H1 (cell line): ENCODE data around the gene CXorf65. TPM values are rescaled to one million over a fixed set of nuclear protein-coding genes. Genes with fewer than 3 reads are reported as not detected.

Experiments
- CTCF ChIA-PET: fragments of 300-600 bp; sonication (Branson Sonifier 250); formaldehyde crosslinking; loops from one replicate; lab custom pipeline; 2021; ENCODE audit not compliant: partially characterized antibody; lab: Charles Lee
- POLR2A ChIA-PET: fragments of 300-600 bp; sonication (Branson Sonifier 250); formaldehyde crosslinking; loops from one replicate; lab custom pipeline; 2021; ENCODE audit warnings: inconsistent platforms; ENCODE audit not compliant: partially characterized antibody; lab: Charles Lee
- DNase-seq, 2 experiments: peaks; one replicate each; pipeline versions ENCODE4 v3.0.0 to v3.0.0-alpha.2; 2010 to 2022; ENCODE audit warnings: low spot score in 2 of 2, low read depth in 1 of 2, mixed read lengths in 1 of 2
- FAIRE-seq: peaks from 2 replicates; lab custom pipeline; 2011; peaks lifted over from hg19 to GRCh38; lab: Jason Lieb, UNC
- H2AFZ ChIP-seq: 2 replicates; pipeline ENCODE4 v1.8.1; 2012; ENCODE audit warnings: low read length, inconsistent platforms
- H2AK5ac ChIP-seq: 2 replicates; pipeline ENCODE4 v1.6.1; 2013; ENCODE audit warnings: low read depth, low read length
- H2BK120ac ChIP-seq: replicated peaks from 2 replicates; pipeline ENCODE3; 2013; ENCODE audit warnings: low read depth, low read length, inconsistent platforms
- H2BK12ac ChIP-seq: 2 replicates; pipeline ENCODE4 v1.6.1; 2013; ENCODE audit warnings: low read depth, low read length
- H2BK15ac ChIP-seq: 2 replicates; pipeline ENCODE4 v1.6.1; 2013; ENCODE audit warnings: low read length
- H2BK20ac ChIP-seq: 2 replicates; pipeline ENCODE4 v1.6.1; 2013; ENCODE audit warnings: low read length
- H2BK5ac ChIP-seq: 2 replicates; pipeline ENCODE4 v1.6.1; 2013; ENCODE audit warnings: low read depth, low read length
- H3K14ac ChIP-seq: 2 replicates; pipeline ENCODE4 v1.6.1; 2013; ENCODE audit warnings: inconsistent platforms; ENCODE audit not compliant: insufficient read length
- H3K18ac ChIP-seq: 2 replicates; pipeline ENCODE4 v1.6.1; 2013; ENCODE audit warnings: low read length; ENCODE audit errors: extremely low read depth
- H3K23ac ChIP-seq: 2 replicates; pipeline ENCODE4 v1.6.1; 2013; ENCODE audit warnings: inconsistent platforms; ENCODE audit not compliant: insufficient read length
- H3K23me2 ChIP-seq: 2 replicates; pipeline ENCODE4 v1.6.1; 2013; ENCODE audit warnings: low read depth, low read length
- H3K27ac ChIP-seq: 2 replicates; pipeline ENCODE4 v1.6.1; 2011; ENCODE audit warnings: low read depth, low read length, inconsistent platforms
- H3K27me3 ChIP-seq, 4 experiments: replicated peaks in 1 of 4; 1 replicate in 1 of 4; 2 replicates in 3 of 4; pipeline versions ENCODE4 v1.6.1 to v1.8.1; 2011 to 2013; ENCODE audit warnings: low read length in 3 of 4, mild to moderate bottlenecking in 3 of 4, inconsistent platforms in 2 of 4, mixed read lengths in 2 of 4, moderate library complexity in 1 of 4; ENCODE audit not compliant: control insufficient read depth in 3 of 4, insufficient read depth in 3 of 4; ENCODE audit errors: extremely low read depth in 1 of 4
- H3K36me3 ChIP-seq, 4 experiments: 2 replicates each; pipeline versions ENCODE4 v1.6.1 to v1.8.1; 2011 to 2013; ENCODE audit warnings: mild to moderate bottlenecking in 4 of 4, low read length in 3 of 4, moderate library complexity in 2 of 4, control low read depth in 1 of 4, inconsistent platforms in 1 of 4; ENCODE audit not compliant: insufficient read depth in 4 of 4, control insufficient read depth in 2 of 4
- H3K4ac ChIP-seq: replicated peaks from 2 replicates; pipeline ENCODE3; 2013; ENCODE audit warnings: low read length, low read depth, mixed read lengths, inconsistent platforms; ENCODE audit not compliant: insufficient read length
- H3K4me1 ChIP-seq, 4 experiments: replicated peaks in 1 of 4; 1 replicate in 1 of 4; 2 replicates in 3 of 4; pipeline versions ENCODE4 v1.6.1 to v1.8.1; 2011 to 2013; ENCODE audit warnings: low read length in 3 of 4, inconsistent platforms in 2 of 4, mixed read lengths in 1 of 4; ENCODE audit not compliant: insufficient read depth in 4 of 4, control insufficient read depth in 3 of 4
- H3K4me2 ChIP-seq, 2 experiments: 2 replicates each; pipeline versions ENCODE4 v1.6.1 to v1.8.1; 2011 to 2013; ENCODE audit warnings: low read depth in 2 of 2, low read length in 2 of 2, control low read depth in 1 of 2, inconsistent platforms in 1 of 2, mild to moderate bottlenecking in 1 of 2; ENCODE audit not compliant: insufficient read depth in 1 of 2
- H3K4me3 ChIP-seq, 4 experiments: fragments of 200-600, 300-600 bp in 1 of 4; sonication (generic), shearing (Covaris generic), sonication (Bioruptor Twin) in 1 of 4; 2 replicates each; pipeline versions ENCODE4 v1.5.1 to v1.8.1; 2011 to 2016; ENCODE audit warnings: low read length in 4 of 4, low read depth in 3 of 4, control low read depth in 2 of 4, inconsistent platforms in 2 of 4, mild to moderate bottlenecking in 2 of 4, mixed read lengths in 1 of 4, moderate library complexity in 1 of 4; ENCODE audit not compliant: insufficient read depth in 2 of 4; ENCODE audit errors: extremely low read depth in 1 of 4
- H3K56ac ChIP-seq: replicated peaks from 2 replicates; pipeline ENCODE3; 2013; ENCODE audit warnings: low read depth, mild to moderate bottlenecking, mixed read lengths, low read length, inconsistent platforms; ENCODE audit not compliant: insufficient read length
- H3K79me1 ChIP-seq: 2 replicates; pipeline ENCODE4 v1.6.1; 2013; ENCODE audit warnings: low read depth, low read length, control low read depth
- H3K79me2 ChIP-seq, 2 experiments: 2 replicates each; pipeline versions ENCODE4 v1.6.1 to v1.8.1; 2012 to 2013; ENCODE audit warnings: low read length in 2 of 2, mild to moderate bottlenecking in 2 of 2, inconsistent platforms in 1 of 2; ENCODE audit not compliant: insufficient read depth in 2 of 2, control insufficient read depth in 1 of 2
- H3K9ac ChIP-seq, 4 experiments: replicated peaks in 1 of 4; 1 replicate in 1 of 4; 2 replicates in 3 of 4; pipeline versions ENCODE4 v1.6.1 to v1.8.1; 2011 to 2013; ENCODE audit warnings: low read depth in 3 of 4, low read length in 3 of 4, control low read depth in 2 of 4, mild to moderate bottlenecking in 2 of 4, moderate library complexity in 2 of 4, inconsistent platforms in 1 of 4; ENCODE audit errors: extremely low read depth in 1 of 4
- H3K9me3 ChIP-seq, 2 experiments: 2 replicates each; pipeline versions ENCODE4 v1.6.1 to v1.8.1; 2012 to 2013; ENCODE audit warnings: mild to moderate bottlenecking in 2 of 2, moderate library complexity in 2 of 2, control low read depth in 1 of 2, inconsistent platforms in 1 of 2, low read depth in 1 of 2, low read length in 1 of 2, mixed read lengths in 1 of 2; ENCODE audit not compliant: insufficient read depth in 2 of 2
- H4K20me1 ChIP-seq, 2 experiments: replicated peaks in 1 of 2; 2 replicates each; pipeline versions ENCODE3 to v1.8.1; 2011 to 2013; ENCODE audit warnings: inconsistent platforms in 2 of 2, low read length in 2 of 2, mild to moderate bottlenecking in 1 of 2; ENCODE audit not compliant: insufficient read depth in 2 of 2, control insufficient read depth in 1 of 2
- H4K5ac ChIP-seq: 2 replicates; pipeline ENCODE4 v1.6.1; 2013; ENCODE audit warnings: low read length, low read depth, mixed read lengths, inconsistent platforms; ENCODE audit not compliant: insufficient read length
- H4K8ac ChIP-seq: 2 replicates; pipeline ENCODE4 v1.8.0; 2013; ENCODE audit warnings: mild to moderate bottlenecking, moderate library complexity, low read length, inconsistent platforms; ENCODE audit not compliant: insufficient read depth; ENCODE audit errors: extremely low read depth
- H4K91ac ChIP-seq: replicated peaks from 2 replicates; pipeline ENCODE3; 2013; ENCODE audit warnings: low read length, mixed read lengths, inconsistent platforms; ENCODE audit not compliant: insufficient read length
- ASH2L ChIP-seq: fragments of 200-600, 300-600 bp; sonication (generic); IDR thresholded peaks from one replicate; pipeline ENCODE4 v1.7.1; 2017; ENCODE audit warnings: low read length
- ATF3 ChIP-seq: IDR thresholded peaks from 2 replicates; pipeline ENCODE4 v1.6.1; 2011; ENCODE audit warnings: low read depth, mild to moderate bottlenecking, low read length; ENCODE audit not compliant: insufficient read depth
- CREB1 ChIP-seq: IDR thresholded peaks from 2 replicates; pipeline ENCODE4 v1.6.1; 2012; ENCODE audit warnings: inconsistent platforms
- FOSL1 ChIP-seq: IDR thresholded peaks from 2 replicates; pipeline ENCODE4 v1.6.1; 2011; ENCODE audit warnings: mild to moderate bottlenecking, low read depth, low read length, moderate library complexity; ENCODE audit not compliant: insufficient read depth
- SIRT6 ChIP-seq: IDR thresholded peaks from one replicate; pipeline ENCODE4 v1.7.1; 2012; ENCODE audit warnings: low read length, inconsistent platforms
- TAF7 ChIP-seq: optimal IDR thresholded peaks from 2 replicates; pipeline ENCODE3; 2011; ENCODE audit warnings: low read depth, mild to moderate bottlenecking, inconsistent platforms, low read length, moderate library complexity, borderline replicate concordance
- YY1 ChIP-seq: IDR thresholded peaks from 2 replicates; pipeline ENCODE4 v1.6.1; 2011; ENCODE audit warnings: low read depth, mild to moderate bottlenecking, low read length
- WGBS, 2 experiments: shearing (Covaris generic) in 1 of 2; methylation state at CpG; one replicate each; pipeline versions ENCODE4 v1.1.6 to v1.1.7; 2013 to 2015; ENCODE audit warnings: low lambda C conversion rate in 2 of 2, mixed read lengths in 2 of 2, inconsistent platforms in 1 of 2, low coverage in 1 of 2, missing lambda C conversion rate in 1 of 2; ENCODE audit not compliant: insufficient replicate concordance in 2 of 2, insufficient coverage in 1 of 2, insufficient read length in 1 of 2; ENCODE audit errors: extremely low coverage in 1 of 2, missing lambda C conversion rate in 1 of 2; 5-methylcytosine and 5-hydroxymethylcytosine counted together
- polyA plus RNA-seq, 7 experiments: library from polyadenylated mRNA; depleted of rRNA in 3 of 7; stranded (reverse) in 5 of 7; unstranded in 2 of 7; fragments of >200 nt in 5 of 7; fragments of 200-250 nt in 2 of 7; gene quantifications; 1 replicate in 5 of 7; 2 replicates in 1 of 7; 4 replicates in 1 of 7; pipeline versions ENCODE4 v1.2.1 to v1.2.3, GENCODE V29; 2011 to 2013; ENCODE audit warnings: missing spikeins in 2 of 7, mixed read lengths in 2 of 7
- total RNA-seq: library from RNA; stranded (reverse); fragmentation: NEBNext Ultra II Directional; extraction: Animal tissue kit (Norgen Biotek cat#: 25700); gene quantifications from 2 replicates; pipeline ENCODE4 v1.2.1, GENCODE V29; 2021

CXorf65 gene
- total and polyA plus RNA-seq, 2 of the 8 experiments (the other 6 are each of a cell fraction or from before 2014, with no cell fraction given), result not detected

- Histone ChIP-seq H4K5ac (no peak overlapping the region), H3K27me3 (peaks cover 0 to 5% (median 0%) of the 10 kb centered on the region in 4 experiments; a peak in 1 of 7 replicates), H3K36me3 (peaks cover 0 to 6% (median 0%) of the 10 kb centered on the region in 4 experiments; a peak in 1 of 8 replicates), H3K18ac (no peak overlapping the region; the same call in 1 of the 2 replicates), H3K9ac (no peak overlapping the region), H3K56ac (no peak overlapping the region), H3K79me2 (peaks cover 0 to 8% of the 10 kb centered on the region in 2 experiments; a peak in 2 of 4 replicates), H3K14ac (no peak overlapping the region), H2BK120ac (no peak overlapping the region), H4K8ac (no peak overlapping the region; the same call in 1 of the 2 replicates), H3K79me1 (no peaks in the 10 kb centered on the region; the same call in 1 of the 2 replicates), H2BK20ac (0 out of 2 replicates have a peak overlapping the region, but pooled peaks have one; percentile 48), H3K4me3 (peak overlapping the region; percentile 16 to 53 (median 24); a peak in 5 of 8 replicates), H2BK5ac (peak overlapping the region; percentile 44; the same call in 1 of the 2 replicates), H2AK5ac (no peak overlapping the region), H3K23ac (no peak overlapping the region), H3K9me3 (no peaks in the 10 kb centered on the region), H2AFZ (no peak overlapping the region), H4K20me1 (peaks cover 0 to 2% of the 10 kb centered on the region in 2 experiments), H3K27ac (no peak overlapping the region), H3K4ac (no peak overlapping the region), H2BK15ac (no peak overlapping the region), H2BK12ac (no peak overlapping the region), H3K23me2 (peaks cover 10% of the 10 kb centered on the region), H3K4me1 (peaks cover 7 to 32% (median 17%) of the 10 kb centered on the region in 4 experiments), H3K4me2 (peak overlapping the region; percentile 68 to 95), H4K91ac (no peak overlapping the region)
- no peak for FAIRE-seq
- TF ChIP-seq CREB1 (no peak), SIRT6 (no peak), TAF7 (no peak), YY1 (no peak), ASH2L (no peak), FOSL1 (no peak), ATF3 (no peak)
- 13% methylated on average over 3 of the region's 5 CpGs; no CpG with 5 or more reads in 1 of the 2 experiments for WGBS, 2 experiments
- no peak for DNase-seq
- CTCF ChIA-PET, result interaction anchor here (0.8 to 1.3 kb wide), 10 partner anchors 15 to 237 kb away, joined by 3 to 8 read pairs (median 4); no protein-coding TSS in a partner anchor
- POLR2A ChIA-PET, result interaction anchor here (0.9 to 2.4 kb wide), 7 partner anchors 13 to 31 kb away, joined by 3 to 17 read pairs (median 4); partner anchors contain the start of genes IL2RG, MED12 and SNX12
Measured at GRCh38 chrX:71098951-71099506, 7.5 kb downstream of the CXorf65 start.
